ENCODE data around the gene CASR.

DNA sequence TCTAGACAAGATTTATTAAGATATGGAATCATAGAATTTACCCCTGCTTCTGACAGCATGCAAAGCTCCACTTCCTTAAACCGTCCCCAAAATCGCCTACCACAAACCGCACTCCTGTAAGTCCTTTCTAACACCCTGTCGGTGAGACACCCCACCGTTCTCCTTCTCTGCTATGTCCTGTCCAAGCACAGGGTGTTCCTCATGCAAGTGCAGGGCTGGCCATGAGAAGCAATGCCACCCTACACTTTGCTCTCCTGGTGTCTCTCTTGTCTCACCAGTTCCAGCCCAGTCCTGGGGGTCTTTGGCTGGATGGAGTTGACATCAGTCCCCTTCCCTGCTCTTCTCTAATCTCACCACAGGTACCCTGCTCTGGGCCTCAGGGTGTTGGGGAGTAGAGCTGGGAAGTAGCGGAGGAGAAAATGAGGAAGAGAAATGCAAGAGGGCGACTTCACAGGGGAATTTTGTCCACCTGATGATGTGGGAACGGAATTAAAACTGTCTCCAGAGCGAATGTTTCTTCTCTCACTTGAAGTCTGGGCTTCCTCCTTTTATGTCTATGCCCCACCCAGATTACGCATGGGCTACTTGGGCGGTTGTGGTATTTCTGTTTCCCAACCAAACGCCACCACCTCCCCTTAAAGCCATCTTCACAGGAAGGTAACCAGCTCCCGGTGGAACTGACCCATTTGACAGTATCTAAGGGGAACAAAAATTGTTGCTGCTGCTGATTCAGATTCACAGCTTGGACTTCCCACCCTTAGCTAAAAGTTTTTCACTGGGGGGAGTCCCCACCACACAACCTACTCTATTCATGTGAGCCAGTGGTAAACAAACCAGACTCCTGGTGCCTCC, 49.9 kb downstream of the CASR start:
- TF ChIP-seq POLR2AphosphoS5 (IDR thresholded peaks at IDR 0.05), result no peak
- TF ChIP-seq, protein P1, sequence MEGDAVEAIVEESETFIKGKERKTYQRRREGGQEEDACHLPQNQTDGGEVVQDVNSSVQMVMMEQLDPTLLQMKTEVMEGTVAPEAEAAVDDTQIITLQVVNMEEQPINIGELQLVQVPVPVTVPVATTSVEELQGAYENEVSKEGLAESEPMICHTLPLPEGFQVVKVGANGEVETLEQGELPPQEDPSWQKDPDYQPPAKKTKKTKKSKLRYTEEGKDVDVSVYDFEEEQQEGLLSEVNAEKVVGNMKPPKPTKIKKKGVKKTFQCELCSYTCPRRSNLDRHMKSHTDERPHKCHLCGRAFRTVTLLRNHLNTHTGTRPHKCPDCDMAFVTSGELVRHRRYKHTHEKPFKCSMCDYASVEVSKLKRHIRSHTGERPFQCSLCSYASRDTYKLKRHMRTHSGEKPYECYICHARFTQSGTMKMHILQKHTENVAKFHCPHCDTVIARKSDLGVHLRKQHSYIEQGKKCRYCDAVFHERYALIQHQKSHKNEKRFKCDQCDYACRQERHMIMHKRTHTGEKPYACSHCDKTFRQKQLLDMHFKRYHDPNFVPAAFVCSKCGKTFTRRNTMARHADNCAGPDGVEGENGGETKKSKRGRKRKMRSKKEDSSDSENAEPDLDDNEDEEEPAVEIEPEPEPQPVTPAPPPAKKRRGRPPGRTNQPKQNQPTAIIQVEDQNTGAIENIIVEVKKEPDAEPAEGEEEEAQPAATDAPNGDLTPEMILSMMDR (IDR thresholded peaks at IDR 0.05), result no peak
- no peak for TF ChIP-seq POLR2A (IDR thresholded peaks at IDR 0.05)
- no peak for TF ChIP-seq EP300 (IDR thresholded peaks at IDR 0.05)

Measured in gastroesophageal sphincter (tissue), 3 donors.